ENCODE measurements around the gene XYLT1.
A peak's percentile ranks its signal among the peaks of the same experiment; 100 is the strongest.
"Not testable (repeated sequence)": the region's sequence is repeated elsewhere in the genome, so short reads cannot be mapped to it uniquely, and the experiment has no call there.

XYLT1 gene

GRCh38 chr16:17470908-17471718 lies at the start of gene XYLT1:
Gene XYLT1, minus strand, starts transcription at chr16:17470960. Its CDS starts 164 bp downstream, at chr16:17470796.
- peak; percentile 9 for DNase-seq (ENCODE audit: low spot score)

- no peak for DNase-seq (ENCODE audit: low spot score)
Measured at GRCh38 chr16:17520111-17520510, 49.4 kb upstream of the XYLT1 start.

GRCh38 chr16:17519101-17519955 lies 48.6 kb upstream of the XYLT1 start:
- DNase-seq (ENCODE audit: low spot score), result no peak

- no peak for DNase-seq (ENCODE audit: low spot score)
Measured at GRCh38 chr16:17518441-17518840, 47.7 kb upstream of the XYLT1 start.

- no peak for DNase-seq (ENCODE audit: low spot score)
Measured at GRCh38 chr16:17515421-17516210, 44.9 kb upstream of the XYLT1 start.

GRCh38 chr16:17512636-17513220 lies 42.0 kb upstream of the XYLT1 start:
- no peak for DNase-seq (ENCODE audit: low spot score)

GRCh38 chr16:17511340-17511739 lies 40.6 kb upstream of the XYLT1 start:
- no peak for DNase-seq (ENCODE audit: low spot score)

- DNase-seq (ENCODE audit: low spot score), result no peak
Measured at GRCh38 chr16:17510567-17510966, 39.8 kb upstream of the XYLT1 start.

GRCh38 chr16:17509194-17509593 lies 38.4 kb upstream of the XYLT1 start:
- DNase-seq (ENCODE audit: low spot score), result no peak

- DNase-seq (ENCODE audit: low spot score), result no peak
Measured at GRCh38 chr16:17508303-17508702, 37.5 kb upstream of the XYLT1 start.

GRCh38 chr16:17507516-17507915 lies 36.8 kb upstream of the XYLT1 start:
- not testable (repeated sequence) for DNase-seq (ENCODE audit: low spot score)

GRCh38 chr16:17505828-17506227 lies 35.1 kb upstream of the XYLT1 start:
- DNase-seq (ENCODE audit: low spot score), result not testable (repeated sequence)

- DNase-seq (ENCODE audit: low spot score), result no peak
Measured at GRCh38 chr16:17504050-17504449, 33.3 kb upstream of the XYLT1 start.

GRCh38 chr16:17503331-17503730 lies 32.6 kb upstream of the XYLT1 start:
- no peak for DNase-seq (ENCODE audit: low spot score)

GRCh38 chr16:17501321-17501720 lies 30.6 kb upstream of the XYLT1 start:
- DNase-seq (ENCODE audit: low spot score), result no peak

- DNase-seq (ENCODE audit: low spot score), result no peak
Measured at GRCh38 chr16:17499223-17499902, 28.6 kb upstream of the XYLT1 start.

GRCh38 chr16:17497648-17498047 lies 26.9 kb upstream of the XYLT1 start:
- no peak for DNase-seq (ENCODE audit: low spot score)

- no peak for DNase-seq (ENCODE audit: low spot score)
Measured at GRCh38 chr16:17496891-17497290, 26.1 kb upstream of the XYLT1 start.

GRCh38 chr16:17493012-17493411 lies 22.3 kb upstream of the XYLT1 start:
- DNase-seq (ENCODE audit: low spot score), result no peak

- DNase-seq (ENCODE audit: low spot score), result no peak
Measured at GRCh38 chr16:17491140-17491662, 20.4 kb upstream of the XYLT1 start.

- DNase-seq (ENCODE audit: low spot score), result no peak
Measured at GRCh38 chr16:17488506-17488905, 17.7 kb upstream of the XYLT1 start.

Measured in LoVo (cell line).